Central memory CD4-positive, alpha-beta T cell (primary cell): ENCODE measurements around the gene FBXL13.
"Not testable (repeated sequence)": the region's sequence is repeated elsewhere in the genome, so short reads cannot be mapped to it uniquely, and the experiment has no call there.

ENCODE experiments used
- DNase-seq: peaks from one replicate; pipeline ENCODE4 v3.0.0; 2022

Gene FBXL13

GRCh38 chr7:102979670-102980069, 94.9 kb downstream of the FBXL13 start:
- DNase-seq = no peak

GRCh38 chr7:102978284-102978683, 96.3 kb downstream of the FBXL13 start:
- DNase-seq = no peak

- DNase-seq = not testable (repeated sequence)
Measured at GRCh38 chr7:102977586-102977985, 97.0 kb downstream of the FBXL13 start.

GRCh38 chr7:102976493-102976892, 98.1 kb downstream of the FBXL13 start:
- no peak for DNase-seq

DNA sequence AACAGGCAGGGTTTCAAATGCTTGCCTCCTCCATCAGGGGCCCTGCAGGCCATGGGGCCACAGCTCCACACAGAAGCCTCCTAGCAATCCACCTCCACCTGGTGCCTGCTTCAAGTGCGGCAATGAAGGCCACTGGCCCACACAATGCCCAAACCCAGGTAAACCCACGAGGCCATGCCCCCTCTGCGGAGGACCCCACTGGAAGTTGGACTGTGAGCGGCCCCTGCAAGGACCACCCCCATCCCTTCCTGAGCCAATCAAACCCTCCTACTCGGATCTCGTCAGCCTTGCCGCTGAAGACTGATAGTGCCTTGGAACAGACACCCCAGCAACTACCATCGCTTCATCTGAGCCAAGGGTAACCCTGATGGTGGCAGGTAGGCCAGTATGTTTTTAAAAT, 98.7 kb downstream of the FBXL13 start:
- no peak for DNase-seq

DNA sequence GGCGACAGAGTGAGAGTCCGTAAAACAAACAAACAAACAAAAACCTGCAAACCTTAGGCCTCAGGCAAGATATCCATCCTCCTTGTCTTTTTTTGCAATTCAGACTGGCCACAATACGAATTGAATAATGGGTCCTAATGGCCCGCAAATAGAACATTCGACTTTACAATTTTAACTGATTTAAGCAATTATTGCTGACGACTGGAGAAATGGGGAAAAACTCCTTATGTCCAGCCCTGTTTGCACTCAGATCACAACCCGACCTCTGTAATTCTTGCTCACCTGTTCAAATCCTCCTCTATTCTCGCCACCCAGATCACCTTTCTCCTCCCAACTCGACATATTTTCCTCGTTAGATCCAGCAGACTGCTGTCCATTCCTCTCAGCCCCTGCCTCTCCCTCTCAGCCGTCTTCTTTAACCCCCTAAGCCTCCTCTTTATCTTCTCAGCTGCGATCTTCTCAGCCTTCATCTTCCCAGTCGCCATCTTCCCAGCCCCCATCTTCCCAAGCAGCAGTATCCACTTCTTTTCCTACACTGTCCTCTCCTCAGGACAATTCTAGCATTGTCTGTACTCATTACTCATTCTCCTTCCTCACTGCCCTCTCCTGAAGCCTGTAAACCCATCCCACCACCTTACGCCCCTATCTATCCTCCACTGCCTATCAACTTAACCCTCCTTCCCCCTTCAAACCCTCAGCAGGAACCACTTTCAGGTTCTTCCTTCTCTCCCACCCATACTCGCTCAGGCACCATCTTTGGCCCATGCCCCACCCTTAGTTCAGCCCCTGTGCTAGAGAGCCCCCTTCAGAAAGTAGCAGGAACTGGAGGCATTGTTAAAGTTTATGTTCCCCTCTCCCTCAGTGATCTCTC, 100.0 kb downstream of the FBXL13 start:
- no peak for DNase-seq

GRCh38 chr7:102973096-102973802, 101.3 kb downstream of the FBXL13 start:
- no peak for DNase-seq

DNA sequence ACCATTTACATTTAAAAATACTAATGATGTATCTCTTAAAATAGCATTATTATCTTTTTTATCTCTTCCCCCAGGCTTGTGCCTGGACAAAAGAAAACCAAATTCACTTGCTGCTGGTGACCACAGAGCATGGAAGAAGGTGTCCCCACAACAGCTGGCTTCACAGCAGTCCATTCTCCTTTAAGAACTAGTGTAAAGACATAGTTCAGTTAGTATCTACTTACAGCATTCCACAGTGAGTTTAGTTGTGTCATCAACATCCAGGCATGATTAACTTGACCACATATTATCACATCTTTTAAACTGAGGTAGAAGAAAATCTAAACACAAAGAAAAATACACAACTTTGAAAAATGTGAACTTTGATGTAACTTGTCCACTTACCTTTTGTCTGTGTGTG, 106.8 kb downstream of the FBXL13 start:
- DNase-seq = no peak

DNA sequence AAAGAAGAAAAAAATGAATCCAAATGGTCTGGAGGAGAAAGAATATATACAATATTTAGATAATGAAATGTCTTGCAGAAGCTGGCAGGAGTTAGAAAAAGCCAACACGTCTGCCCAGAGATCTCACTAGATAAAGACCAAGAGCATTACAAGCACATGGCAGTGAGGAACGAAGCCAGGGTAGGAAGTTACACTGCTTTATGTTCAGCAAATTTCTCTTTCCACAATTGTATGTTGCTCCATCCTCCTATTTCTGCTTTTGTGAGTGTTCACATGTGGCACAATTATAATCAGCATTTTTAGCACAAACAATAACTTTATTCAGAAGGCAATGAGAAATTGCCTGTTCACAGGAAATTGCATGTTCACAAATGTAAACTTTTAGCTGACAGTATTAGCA, 108.1 kb downstream of the FBXL13 start:
- DNase-seq = no peak

DNA sequence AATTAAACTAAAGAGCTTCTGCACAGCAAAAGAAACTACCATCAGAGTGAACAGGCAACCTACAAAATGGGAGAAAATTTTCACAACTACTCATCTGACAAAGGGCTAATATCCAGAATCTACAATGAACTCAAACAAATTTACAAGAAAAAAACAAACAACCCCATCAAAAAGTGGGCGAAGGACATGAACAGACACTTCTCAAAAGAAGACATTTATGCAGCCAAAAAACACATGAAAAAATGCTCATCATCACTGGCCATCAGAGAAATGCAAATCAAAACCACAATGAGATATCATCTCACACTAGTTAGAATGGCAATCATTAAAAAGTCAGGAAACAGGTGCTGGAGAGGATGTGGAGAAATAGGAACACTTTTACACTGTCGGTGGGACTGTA, 112.6 kb downstream of the FBXL13 start:
- not testable (repeated sequence) for DNase-seq

GRCh38 chr7:102958004-102958403, 116.6 kb downstream of the FBXL13 start:
- not testable (repeated sequence) for DNase-seq

GRCh38 chr7:102954359-102954758, 120.2 kb downstream of the FBXL13 start:
- DNase-seq = not testable (repeated sequence)

GRCh38 chr7:102953406-102953805, 121.2 kb downstream of the FBXL13 start:
- no peak for DNase-seq

GRCh38 chr7:102951839-102952238, 122.8 kb downstream of the FBXL13 start:
- no peak for DNase-seq

DNA sequence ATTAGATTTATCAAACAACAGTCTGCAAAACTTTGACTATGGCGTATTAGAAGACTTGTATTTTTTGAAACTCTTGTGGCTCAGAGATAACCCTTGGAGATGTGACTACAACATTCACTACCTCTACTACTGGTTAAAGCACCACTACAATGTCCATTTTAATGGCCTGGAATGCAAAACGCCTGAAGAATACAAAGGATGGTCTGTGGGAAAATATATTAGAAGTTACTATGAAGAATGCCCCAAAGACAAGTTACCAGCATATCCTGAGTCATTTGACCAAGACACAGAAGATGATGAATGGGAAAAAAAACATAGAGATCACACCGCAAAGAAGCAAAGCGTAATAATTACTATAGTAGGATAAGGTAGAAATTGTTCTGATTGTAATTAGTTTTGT, 130.4 kb downstream of the FBXL13 start:
- no peak for DNase-seq

- no peak for DNase-seq
Measured at GRCh38 chr7:102943423-102944169, 131.0 kb downstream of the FBXL13 start.

DNA sequence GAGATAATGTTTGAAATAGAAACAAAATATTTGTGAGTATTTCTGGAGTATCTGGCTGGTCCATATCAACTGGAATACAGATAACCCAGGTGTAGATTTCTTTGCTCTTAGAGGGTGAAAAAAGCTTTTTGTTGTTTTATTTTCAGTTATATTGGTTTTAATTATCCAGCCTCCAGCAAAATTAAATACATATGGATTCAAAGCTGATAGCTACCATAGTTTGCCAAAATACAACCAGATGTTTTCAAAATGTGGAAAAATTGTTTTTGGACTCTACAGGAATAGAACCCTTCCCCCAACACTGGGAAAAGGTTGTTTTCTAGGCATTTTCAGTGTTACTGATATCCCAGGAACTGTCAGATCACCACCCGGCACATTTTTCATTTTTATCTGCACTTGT, 131.7 kb downstream of the FBXL13 start:
- DNase-seq = no peak

DNA sequence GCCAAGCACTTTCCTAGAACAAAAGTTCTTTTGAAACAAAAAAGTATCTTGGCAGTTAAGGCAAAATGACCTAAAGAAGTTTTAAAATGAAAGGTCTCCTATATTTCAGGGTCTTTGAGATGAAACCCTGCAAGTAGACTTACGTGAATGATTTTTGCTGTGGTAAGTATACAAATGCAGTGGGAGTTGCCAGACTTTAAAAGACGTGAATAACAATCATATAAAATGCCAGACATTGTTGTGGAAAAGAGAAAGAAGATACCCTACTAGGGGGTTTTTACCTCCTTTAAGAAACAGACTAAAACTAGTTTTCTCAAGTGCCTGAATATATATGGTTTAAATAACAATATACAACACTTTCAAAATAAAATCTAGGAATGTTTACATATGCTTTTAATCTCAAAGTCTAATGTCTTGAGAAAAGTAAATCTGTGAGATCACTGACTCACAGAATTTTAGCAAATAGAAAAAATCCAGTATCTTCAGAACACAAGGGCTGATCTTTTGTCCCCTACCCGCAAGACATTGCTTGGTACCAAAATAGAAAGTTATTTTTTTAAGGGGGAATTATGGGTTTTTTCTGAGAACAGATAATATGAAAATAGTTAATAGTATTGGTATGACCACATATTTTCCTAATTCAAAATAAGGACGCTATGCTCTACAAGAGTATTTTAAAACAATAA, 132.3 kb downstream of the FBXL13 start:
- DNase-seq = no peak

- DNase-seq = no peak
Measured at GRCh38 chr7:102938679-102939078, 135.9 kb downstream of the FBXL13 start.

GRCh38 chr7:102935450-102936115, 139.0 kb downstream of the FBXL13 start:
- no peak for DNase-seq

- DNase-seq = no peak
Measured at GRCh38 chr7:102934701-102935100, 139.9 kb downstream of the FBXL13 start.

GRCh38 chr7:102934239-102934638, 140.4 kb downstream of the FBXL13 start:
- no peak for DNase-seq
